Measurements from ENCODE around the gene FBXO4.

Gene FBXO4

GRCh38 chr5:41962491-41962890 lies 37.4 kb downstream of the FBXO4 start:
- Histone ChIP-seq H3K36me3 (ENCODE audit: control insufficient read depth, insufficient read depth, low read length) (no peaks in the 10 kb centered on the region), H3K4me3 (replicated peaks; ENCODE audit: low read depth, low read length) (no peak overlapping the region), H3K27me3 (replicated peaks; ENCODE audit: control insufficient read depth, insufficient read depth, low read length) (no peaks in the 10 kb centered on the region)
- TF ChIP-seq, protein P1, sequence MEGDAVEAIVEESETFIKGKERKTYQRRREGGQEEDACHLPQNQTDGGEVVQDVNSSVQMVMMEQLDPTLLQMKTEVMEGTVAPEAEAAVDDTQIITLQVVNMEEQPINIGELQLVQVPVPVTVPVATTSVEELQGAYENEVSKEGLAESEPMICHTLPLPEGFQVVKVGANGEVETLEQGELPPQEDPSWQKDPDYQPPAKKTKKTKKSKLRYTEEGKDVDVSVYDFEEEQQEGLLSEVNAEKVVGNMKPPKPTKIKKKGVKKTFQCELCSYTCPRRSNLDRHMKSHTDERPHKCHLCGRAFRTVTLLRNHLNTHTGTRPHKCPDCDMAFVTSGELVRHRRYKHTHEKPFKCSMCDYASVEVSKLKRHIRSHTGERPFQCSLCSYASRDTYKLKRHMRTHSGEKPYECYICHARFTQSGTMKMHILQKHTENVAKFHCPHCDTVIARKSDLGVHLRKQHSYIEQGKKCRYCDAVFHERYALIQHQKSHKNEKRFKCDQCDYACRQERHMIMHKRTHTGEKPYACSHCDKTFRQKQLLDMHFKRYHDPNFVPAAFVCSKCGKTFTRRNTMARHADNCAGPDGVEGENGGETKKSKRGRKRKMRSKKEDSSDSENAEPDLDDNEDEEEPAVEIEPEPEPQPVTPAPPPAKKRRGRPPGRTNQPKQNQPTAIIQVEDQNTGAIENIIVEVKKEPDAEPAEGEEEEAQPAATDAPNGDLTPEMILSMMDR (IDR thresholded peaks at IDR 0.05; ENCODE audit: insufficient read depth, low read length, poor library complexity, severe bottlenecking), result no peak
- DNase-seq (ENCODE audit: extremely low read depth, insufficient read length), result no peak

DNA sequence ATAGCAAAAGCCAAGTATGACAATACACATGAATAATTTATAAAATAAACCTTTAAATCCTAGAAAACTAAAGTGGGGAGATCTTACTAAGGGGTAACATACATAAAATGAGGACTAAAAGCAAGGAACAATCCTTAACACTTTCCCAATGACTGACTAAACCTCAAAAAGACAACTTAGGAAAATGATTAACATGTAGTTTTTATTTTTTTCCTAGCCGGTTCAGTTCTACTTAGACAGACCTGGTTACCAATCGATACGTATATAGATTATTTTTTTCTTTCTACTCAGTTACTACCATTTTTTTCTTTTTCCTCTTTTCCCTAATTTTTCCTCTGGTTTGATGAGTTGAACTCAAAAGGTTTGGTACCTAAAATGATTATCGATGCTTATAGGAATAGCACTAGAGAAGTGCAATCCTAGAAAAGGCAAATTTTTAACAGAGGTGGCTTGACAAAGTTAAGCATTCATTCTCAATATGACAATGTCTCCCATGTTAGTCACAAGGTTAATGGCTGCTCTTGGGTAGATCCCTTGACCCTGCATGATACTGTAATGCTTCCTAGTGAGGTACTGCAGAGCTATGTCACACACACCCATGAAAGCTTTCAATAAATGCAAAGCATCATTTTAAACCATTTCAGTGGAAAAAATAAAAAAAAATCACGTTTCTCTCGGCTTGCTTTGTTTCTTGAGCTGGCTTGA lies 41.5 kb downstream of the FBXO4 start:
- TF ChIP-seq, protein P1 (IDR thresholded peaks at IDR 0.05; ENCODE audit: insufficient read depth, low read length, poor library complexity, severe bottlenecking), result no peak
- H3K27me3 ChIP-seq (replicated peaks; ENCODE audit: control insufficient read depth, insufficient read depth, low read length), result no peaks in the 10 kb centered on the region
- no peak for DNase-seq (ENCODE audit: extremely low read depth, insufficient read length)
- H3K4me3 ChIP-seq (replicated peaks; ENCODE audit: low read depth, low read length), result no peak overlapping the region
- H3K36me3 ChIP-seq (ENCODE audit: control insufficient read depth, insufficient read depth, low read length), result no peaks in the 10 kb centered on the region

DNA sequence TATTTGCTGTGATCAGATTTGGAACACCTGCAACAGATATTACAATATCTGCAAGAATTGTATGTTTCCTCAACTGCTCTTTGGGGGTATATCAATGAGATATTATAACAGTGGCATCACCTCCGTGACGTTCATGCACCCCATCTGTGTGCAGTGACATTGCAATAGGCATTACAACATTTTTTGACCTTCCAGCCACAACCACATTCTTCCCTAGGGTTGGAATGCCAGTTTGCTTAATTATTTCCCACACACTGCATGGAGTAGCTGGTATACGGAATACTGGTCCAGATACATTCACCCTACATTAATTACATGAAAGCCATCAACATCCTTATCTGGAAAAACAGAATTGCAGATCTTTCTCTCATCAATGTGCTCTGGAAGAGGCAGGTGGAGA lies 42.3 kb downstream of the FBXO4 start:
- no peaks in the 10 kb centered on the region for H3K36me3 ChIP-seq (ENCODE audit: control insufficient read depth, insufficient read depth, low read length)
- no peak for DNase-seq (ENCODE audit: extremely low read depth, insufficient read length)
- TF ChIP-seq, protein P1 (IDR thresholded peaks at IDR 0.05; ENCODE audit: insufficient read depth, low read length, poor library complexity, severe bottlenecking), result no peak
- H3K4me3 ChIP-seq (replicated peaks; ENCODE audit: low read depth, low read length), result no peak overlapping the region
- no peaks in the 10 kb centered on the region for H3K27me3 ChIP-seq (replicated peaks; ENCODE audit: control insufficient read depth, insufficient read depth, low read length)

GRCh38 chr5:41968153-41968723 lies 43.2 kb downstream of the FBXO4 start:
- H3K36me3 ChIP-seq (ENCODE audit: control insufficient read depth, insufficient read depth, low read length), result no peaks in the 10 kb centered on the region
- TF ChIP-seq, protein P1 (IDR thresholded peaks at IDR 0.05; ENCODE audit: insufficient read depth, low read length, poor library complexity, severe bottlenecking), result no peak
- no peak for DNase-seq (ENCODE audit: extremely low read depth, insufficient read length)
- H3K27me3 ChIP-seq (replicated peaks; ENCODE audit: control insufficient read depth, insufficient read depth, low read length), result no peaks in the 10 kb centered on the region
- H3K4me3 ChIP-seq (replicated peaks; ENCODE audit: low read depth, low read length), result no peak overlapping the region

GRCh38 chr5:41973087-41973486 lies 48.0 kb downstream of the FBXO4 start:
- Histone ChIP-seq H3K27me3 (replicated peaks; ENCODE audit: control insufficient read depth, insufficient read depth, low read length) (no peaks in the 10 kb centered on the region), H3K36me3 (ENCODE audit: control insufficient read depth, insufficient read depth, low read length) (no peaks in the 10 kb centered on the region), H3K4me3 (replicated peaks; ENCODE audit: low read depth, low read length) (no peak overlapping the region)
- TF ChIP-seq, protein P1 (IDR thresholded peaks at IDR 0.05; ENCODE audit: insufficient read depth, low read length, poor library complexity, severe bottlenecking), result no peak
- DNase-seq (ENCODE audit: extremely low read depth, insufficient read length), result no peak
